DMS114 treated with DMSO at 0.1 percent for 48 hours (cell line): ENCODE data around the gene NFATC2.
"Not testable (repeated sequence)": the region's sequence is repeated elsewhere in the genome, so short reads cannot be mapped to it uniquely, and the experiment has no call there.

ENCODE experiments used
- DNase-seq: peaks from one replicate; lab custom pipeline; 2025; ENCODE audit not compliant: unreplicated experiment; lab: John Stamatoyannopoulos, UW

The NFATC2 gene

DNA sequence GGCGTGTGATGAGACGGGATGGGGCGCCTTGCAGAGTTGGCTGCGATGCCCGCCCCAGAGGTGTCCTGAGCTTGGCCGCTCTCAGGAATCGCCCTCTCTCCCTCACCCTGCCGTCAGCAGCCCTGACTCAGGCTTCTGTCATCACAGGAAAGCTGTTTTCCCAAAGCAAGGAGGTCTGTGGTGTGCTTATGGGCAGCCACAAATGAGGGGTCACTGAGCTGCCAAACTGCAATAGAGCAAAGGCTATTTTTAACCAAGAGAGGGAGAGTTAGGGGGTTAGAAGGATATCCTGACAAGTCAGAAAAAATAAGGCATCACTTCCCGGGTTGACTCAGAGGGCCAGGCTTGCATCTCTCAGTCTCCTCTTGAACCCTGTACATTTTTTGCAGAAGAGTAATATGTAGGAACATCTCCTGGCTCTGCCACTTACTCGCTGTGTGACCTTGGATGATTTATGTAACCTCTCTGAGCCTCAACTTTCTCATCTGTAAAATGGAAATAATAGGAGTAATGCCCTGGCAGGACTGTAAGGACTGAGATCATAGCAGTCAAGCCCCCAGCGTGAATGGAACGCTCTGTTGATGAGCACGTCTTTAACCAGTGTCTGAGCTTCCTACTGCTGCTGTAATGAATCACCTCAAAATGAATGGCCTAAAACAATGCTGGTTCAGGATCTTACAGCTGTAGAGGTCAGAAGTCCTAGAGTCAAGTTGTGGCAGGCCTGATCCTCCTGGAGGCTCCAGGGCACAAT lies 181.9 kb downstream of the NFATC2 start:
- no peak for DNase-seq

GRCh38 chr20:51359947-51360346 lies 182.6 kb downstream of the NFATC2 start:
- no peak for DNase-seq

DNA sequence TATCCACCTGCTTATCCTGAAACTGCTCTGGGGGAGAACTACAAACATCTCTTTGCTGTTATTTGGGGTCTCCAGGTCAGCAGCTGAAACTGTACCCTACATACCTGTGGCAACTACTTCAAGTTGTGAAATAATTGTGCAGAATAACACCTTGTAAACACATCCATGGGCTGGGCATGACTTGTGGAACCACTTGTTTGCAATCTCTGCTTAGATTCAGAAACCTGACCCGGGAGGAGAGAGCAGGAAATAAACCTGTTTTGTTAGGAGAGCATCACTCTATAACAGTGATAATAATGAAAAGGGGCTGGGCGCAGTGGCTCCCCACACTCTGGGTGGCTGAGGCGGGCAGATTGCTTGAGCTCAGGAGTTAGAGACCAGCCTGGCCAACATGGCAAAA lies 183.1 kb downstream of the NFATC2 start:
- no peak for DNase-seq

DNA sequence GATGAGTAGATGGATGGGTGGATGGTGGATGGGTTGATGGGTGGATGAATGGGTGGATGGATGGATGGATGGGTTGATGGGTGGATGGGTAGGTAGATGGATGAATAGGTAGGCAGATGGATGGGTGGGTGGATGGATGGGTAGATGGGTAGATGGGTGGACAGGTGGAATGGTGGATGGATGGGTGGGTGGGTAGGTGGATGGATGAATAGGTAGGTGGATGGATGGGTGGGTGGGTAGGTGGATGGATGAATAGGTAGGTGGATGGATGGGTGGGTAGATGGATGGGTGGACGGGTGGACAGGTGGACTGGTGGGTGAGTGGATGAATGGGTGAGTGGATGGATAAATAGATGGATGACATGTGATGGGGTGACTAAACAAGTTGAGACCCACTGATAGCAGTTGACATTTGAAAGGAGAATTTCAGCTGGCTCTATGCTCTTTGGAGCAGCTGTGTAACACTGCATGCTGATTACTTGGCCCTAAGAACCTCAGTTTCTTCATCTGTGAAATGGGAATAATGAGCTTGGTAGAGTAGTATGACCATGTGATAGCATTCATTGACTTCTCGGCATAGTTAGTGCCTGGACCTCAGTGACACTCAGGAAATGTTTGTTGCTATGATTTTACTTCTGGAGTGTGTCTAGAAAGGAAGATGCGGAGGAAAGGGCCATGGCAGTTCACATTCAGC lies 184.3 kb downstream of the NFATC2 start:
- DNase-seq: no peak

- no peak for DNase-seq
Observed at GRCh38 chr20:51357543-51357942, 185.0 kb downstream of the NFATC2 start.

- DNase-seq: no peak
Observed at GRCh38 chr20:51356871-51357270, 185.6 kb downstream of the NFATC2 start.

- no peak for DNase-seq
Observed at GRCh38 chr20:51354769-51355319, 187.7 kb downstream of the NFATC2 start.

- DNase-seq: no peak
Observed at GRCh38 chr20:51354191-51354768, 188.2 kb downstream of the NFATC2 start.

GRCh38 chr20:51353491-51353890 lies 189.0 kb downstream of the NFATC2 start:
- DNase-seq: no peak

DNA sequence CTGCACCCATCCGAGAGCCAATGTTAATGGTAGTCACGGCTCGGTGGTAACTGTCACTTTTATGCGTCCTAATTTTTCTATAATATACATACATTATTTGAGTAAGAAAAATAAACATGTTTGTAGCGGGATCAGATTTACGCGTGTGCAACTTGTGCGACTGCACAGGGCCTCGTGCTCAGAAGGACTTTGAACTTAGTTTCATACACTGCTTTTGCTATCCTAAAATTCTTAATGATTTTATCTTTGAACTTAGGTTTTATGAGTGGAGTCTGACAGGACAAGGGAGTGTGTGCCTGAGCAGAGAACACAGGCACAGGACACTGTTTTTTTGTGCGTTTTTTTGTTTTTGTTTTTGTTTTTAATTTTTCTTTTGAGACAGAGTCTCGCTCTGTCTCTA lies 189.7 kb downstream of the NFATC2 start:
- DNase-seq: no peak

- no peak for DNase-seq
Observed at GRCh38 chr20:51350941-51351631, 191.4 kb downstream of the NFATC2 start.

GRCh38 chr20:51348876-51349275 lies 193.6 kb downstream of the NFATC2 start:
- no peak for DNase-seq

- no peak for DNase-seq
Observed at GRCh38 chr20:51347831-51348230, 194.7 kb downstream of the NFATC2 start.

DNA sequence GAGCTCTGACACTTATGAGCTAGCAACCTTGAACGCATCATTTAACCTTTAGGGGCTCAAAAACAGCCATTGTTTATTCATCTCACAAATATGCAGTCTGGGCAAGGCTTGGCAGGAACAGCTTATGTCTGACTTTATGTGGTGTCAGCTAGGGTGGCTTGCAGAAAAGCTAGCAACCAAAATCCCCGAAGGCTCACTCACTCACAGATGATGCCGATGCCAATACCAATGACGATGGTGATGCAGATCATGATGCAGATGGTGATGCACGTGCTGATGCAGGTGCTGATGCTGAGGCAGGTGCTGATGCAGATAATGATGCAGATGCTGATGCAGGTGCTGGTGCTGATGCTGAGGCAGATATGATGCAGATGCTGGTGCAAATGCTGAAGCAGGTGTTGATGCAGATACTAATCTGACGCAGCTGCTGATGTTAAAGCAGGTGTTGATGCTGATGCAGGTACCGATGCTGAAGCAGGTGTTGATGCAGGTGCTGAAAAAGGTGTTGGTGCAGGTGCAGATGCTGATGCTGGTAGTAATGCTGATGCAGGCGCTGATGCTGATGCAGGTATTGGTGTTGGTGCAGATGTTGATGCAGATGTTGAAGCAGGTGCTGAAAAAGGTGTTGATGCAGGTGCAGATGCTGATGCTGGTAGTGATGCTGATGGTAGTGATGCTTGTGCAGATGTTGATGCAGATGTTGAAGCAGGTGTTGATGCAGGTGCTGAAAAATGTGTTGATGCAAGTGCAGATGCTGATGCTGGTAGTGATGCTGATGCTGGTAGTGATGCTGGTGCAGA lies 195.6 kb downstream of the NFATC2 start:
- no peak for DNase-seq

GRCh38 chr20:51345601-51346101 lies 196.9 kb downstream of the NFATC2 start:
- no peak for DNase-seq

- not testable (repeated sequence) for DNase-seq
Observed at GRCh38 chr20:51343802-51344201, 198.7 kb downstream of the NFATC2 start.

DNA sequence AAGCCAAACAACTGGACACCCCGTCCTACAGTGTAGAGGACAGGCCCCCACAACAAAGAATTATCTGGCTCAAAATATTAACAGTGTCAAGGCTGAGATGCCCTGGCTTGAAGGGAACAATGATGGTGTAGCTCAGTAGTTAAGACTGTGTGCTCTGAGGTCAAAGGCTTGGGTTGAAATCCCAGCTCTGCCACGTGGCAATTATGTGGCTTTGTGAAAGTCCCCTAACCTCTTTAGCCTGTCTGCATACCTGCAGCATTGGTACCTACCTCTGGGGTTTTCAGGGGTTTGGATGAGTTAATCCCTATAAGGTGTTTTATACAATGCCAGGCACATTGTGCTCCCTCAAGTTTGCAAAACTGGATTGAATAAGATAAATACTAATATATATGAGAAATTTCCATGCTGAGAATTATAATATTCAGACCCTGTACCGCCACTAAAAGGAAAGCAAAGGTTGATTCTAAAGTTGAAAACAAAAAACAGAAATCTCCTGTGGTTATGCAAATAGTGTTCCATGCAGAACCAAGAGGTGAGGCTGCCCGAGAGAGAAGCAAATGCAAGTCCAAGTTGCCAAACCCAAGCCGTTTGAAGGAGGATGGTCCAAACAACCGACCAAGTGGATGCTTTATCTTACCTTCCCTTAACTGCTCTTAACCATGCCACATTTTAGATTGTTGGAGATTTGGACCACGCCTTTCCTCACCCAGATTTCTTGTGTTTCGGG lies 199.8 kb downstream of the NFATC2 start:
- DNase-seq: no peak

- DNase-seq: no peak
Observed at GRCh38 chr20:51341581-51341980, 200.9 kb downstream of the NFATC2 start.

GRCh38 chr20:51340451-51340840 lies 202.1 kb downstream of the NFATC2 start:
- DNase-seq: no peak
